Renal cortical epithelial cell (primary cell): ENCODE results near the gene LDHD. TPM values are rescaled to one million over a fixed set of nuclear protein-coding genes. Genes with fewer than 3 reads are reported as not detected.

Experiments used
- DNase-seq: peaks from one replicate; pipeline ENCODE4 v3.0.0-alpha.2; 2011; ENCODE audit warnings: low read depth
- total RNA-seq: library from RNA; depleted of rRNA; stranded (reverse); fragments of >200 nt; gene quantifications from 2 replicates; pipeline ENCODE4 v1.2.3, GENCODE V29; 2014

LDHD gene
- total RNA-seq, 1 donor from 2014 or later = 4.2 TPM

GRCh38 chr16:75114946-75115825, 1.4 kb downstream of the LDHD start:
- DNase-seq = no peak

GRCh38 chr16:75114179-75114945, 2.2 kb downstream of the LDHD start:
- DNase-seq = no peak

- no peak for DNase-seq
Measured at GRCh38 chr16:75113541-75114121, 2.9 kb downstream of the LDHD start.

DNA sequence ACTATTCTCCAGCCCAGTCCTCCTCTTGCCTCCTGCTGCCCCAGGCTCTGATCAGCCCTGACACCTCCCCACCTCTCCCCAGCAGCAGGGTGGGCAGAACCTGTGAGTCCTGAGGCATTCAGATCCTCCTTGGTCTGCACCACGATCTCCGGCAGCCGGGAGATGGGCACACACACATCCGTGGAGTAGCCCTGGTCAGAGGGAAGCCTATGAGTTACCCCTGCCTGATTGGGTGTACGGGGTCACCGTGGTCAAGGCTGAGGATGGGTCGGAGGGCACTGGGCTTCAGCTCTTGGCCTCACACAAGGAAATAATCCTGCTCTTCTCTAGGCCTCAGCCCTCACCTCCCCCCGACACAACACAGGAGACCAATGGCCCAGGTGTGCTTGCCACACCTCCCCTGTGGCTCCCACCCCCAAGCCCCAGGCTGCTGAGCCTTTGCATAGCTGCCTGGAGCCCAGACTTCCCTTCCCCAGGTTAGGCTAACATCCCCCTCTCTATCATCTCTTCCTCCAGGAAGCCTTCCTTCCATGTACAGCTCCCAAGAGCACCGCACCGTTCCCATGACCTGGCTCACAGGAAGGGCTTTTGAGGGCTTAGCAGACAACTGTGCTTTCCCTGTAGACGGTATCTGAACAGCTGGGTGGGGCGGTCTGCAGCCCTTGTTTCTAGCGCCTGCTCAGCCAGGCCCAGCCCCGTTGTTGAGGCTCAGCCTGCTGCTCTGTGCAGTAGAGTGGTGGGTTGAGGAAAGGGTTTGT, 3.7 kb downstream of the LDHD start:
- DNase-seq = no peak

- DNase-seq = no peak
Measured at GRCh38 chr16:75111961-75112733, 4.4 kb downstream of the LDHD start.

GRCh38 chr16:75111514-75111940, 5.1 kb downstream of the LDHD start:
- no peak for DNase-seq

DNA sequence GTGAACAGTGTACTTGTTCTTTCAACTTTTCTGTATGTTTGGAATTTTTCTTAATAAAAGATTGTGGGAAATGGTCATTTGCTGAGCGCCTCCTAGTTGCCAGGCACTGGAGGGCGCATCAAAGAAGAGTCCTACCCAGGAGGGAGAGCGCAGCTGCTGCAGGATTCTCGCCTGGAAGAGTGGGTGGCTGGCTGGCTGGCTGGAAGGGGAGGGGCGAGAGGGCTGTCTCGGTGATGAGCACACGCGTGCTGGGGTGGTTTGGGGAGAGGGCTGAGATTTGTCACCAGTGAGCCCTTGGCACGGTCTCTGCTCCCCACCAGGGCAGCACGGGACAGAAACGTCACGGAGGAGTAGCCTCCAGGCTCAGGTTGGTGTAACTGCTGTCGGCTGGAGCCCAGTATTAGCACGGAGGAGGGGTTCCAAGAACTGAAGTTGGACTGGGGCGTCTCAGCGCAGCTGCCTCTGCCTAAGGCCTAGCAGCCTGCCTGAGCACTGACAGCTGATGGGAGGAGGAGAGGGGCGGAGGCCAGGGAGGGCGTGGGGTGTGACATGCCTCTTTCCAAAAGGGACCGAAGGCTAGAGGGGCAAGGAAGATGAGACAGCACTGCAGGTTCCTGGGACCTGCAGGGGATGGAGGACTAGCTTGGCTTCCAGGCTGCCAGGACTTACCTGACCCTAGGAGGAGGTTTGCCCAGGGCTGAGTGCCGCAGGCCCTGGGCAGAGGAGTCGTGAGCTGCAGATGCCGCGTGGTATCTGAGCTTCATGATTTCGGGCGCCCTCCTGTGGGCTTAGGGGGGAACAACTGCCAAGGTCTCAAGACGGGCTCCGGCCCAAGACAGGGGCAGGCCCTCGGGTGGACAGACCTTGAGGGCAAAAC, 5.7 kb downstream of the LDHD start:
- DNase-seq = peak; percentile 76

DNA sequence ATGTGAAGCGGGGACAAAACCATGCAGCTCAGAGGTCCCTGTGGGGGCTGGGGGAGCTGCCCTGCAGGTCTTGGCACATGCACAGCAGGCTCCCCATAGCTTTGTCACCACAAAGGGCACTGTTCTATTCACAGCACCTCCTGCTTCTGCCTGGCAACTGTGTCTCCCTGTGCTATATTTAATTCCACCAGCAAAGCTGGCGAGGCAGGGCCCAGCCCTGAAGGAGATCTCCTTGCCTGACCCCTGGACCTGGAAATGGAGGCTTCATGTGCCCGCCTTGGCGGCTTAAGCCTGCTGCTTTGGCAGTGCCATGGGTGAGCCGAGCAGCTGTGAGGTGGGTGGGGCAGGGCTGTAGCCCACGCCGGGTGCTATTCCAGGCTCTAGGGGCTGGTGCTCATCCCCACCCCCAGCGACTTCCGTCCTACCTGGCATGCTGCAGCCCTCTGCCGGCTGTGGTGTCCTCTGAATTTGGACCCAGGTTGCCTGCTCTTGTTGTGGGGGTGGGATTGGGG, 6.8 kb downstream of the LDHD start:
- DNase-seq = no peak

DNA sequence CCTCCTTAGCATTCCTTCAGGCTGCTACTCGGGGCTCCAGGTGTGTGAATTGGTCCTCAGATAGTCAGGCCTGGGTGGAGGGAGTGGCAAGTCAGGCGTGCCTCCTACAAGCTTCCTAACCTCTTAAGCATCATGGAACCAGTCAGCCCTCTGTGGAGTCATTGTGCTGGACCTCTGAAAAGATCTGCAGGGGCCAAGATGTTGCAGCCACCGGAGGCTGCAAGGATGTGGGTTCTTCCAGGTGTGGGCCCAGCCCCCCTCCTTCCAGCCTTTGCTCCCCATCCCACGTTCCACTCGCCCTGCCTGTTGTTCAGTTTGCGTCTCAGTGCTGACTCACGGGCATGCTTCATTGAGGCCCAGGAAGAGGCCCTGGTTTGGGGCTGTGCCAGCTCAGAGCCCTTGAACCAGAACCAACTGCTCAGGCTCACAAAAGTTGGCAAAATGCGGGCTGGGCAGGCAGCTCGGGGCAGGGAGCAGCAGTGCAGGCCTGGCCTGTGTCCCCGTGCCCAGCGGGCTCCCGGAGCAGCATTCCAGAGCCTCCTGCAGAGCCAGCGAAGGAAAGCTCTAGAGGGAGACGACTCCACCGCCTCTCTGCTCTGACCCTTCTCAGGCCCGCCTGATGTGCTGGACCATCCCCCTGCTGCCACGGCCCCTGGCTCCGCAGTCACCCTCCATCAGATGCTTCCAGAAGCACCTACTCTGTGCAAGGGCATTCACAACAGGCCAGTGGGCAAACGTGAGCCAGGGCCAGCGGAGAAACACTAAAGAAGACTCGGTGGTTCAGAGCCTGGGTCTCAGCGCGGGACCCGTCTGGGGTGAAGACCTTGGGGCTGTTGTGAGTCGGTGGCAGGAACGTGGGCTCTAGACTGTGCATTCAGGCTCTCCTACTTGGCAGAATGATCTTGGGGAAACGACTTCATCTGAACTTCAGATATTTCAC, 7.5 kb downstream of the LDHD start:
- peak; percentile 99 for DNase-seq

DNA sequence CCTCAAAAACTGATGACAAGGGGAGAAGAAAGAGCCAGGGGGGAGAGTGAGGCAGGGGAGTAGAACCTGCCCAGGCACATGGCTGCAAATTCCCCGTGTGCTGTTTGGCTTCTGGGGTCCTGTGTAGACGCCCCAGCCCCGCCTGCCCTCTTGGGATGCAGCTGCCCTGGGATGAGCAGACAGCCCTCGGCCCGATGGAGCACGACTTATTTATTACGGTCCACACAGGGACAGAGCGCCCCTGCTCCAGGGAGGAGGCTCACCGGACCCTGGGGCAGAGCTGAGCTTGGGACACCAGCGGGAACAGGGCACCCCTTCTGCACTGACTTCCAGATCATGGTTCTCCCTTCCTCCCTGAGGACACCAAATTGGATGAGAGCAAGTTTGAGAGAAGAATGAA, 9.1 kb downstream of the LDHD start:
- no peak for DNase-seq

- DNase-seq = no peak
Measured at GRCh38 chr16:75106351-75107274, 10.0 kb downstream of the LDHD start.

GRCh38 chr16:75105306-75106061, 11.1 kb downstream of the LDHD start:
- DNase-seq = no peak

GRCh38 chr16:75104836-75105235, 11.7 kb downstream of the LDHD start:
- DNase-seq = no peak

- DNase-seq = no peak
Measured at GRCh38 chr16:75103994-75104393, 12.6 kb downstream of the LDHD start.

GRCh38 chr16:75102595-75102994, 14.0 kb downstream of the LDHD start:
- no peak for DNase-seq

- DNase-seq = no peak
Measured at GRCh38 chr16:75101635-75102034, 14.9 kb downstream of the LDHD start.

- no peak for DNase-seq
Measured at GRCh38 chr16:75100603-75100990, 16.0 kb downstream of the LDHD start.
